Activated CD4-positive, alpha-beta T cell treated with anti-CD3 and anti-CD28 coated beads for 24 hours (primary cell): ENCODE results near the gene TNS4.
"Not testable (repeated sequence)": the region's sequence is repeated elsewhere in the genome, so short reads cannot be mapped to it uniquely, and the experiment has no call there.

ENCODE experiments used
- DNase-seq, 2 donors: peaks; one replicate each; pipeline ENCODE4 v3.0.0-alpha.2; 2020; ENCODE audit warnings: low read depth in 2 of 2

TNS4 gene, protein sequence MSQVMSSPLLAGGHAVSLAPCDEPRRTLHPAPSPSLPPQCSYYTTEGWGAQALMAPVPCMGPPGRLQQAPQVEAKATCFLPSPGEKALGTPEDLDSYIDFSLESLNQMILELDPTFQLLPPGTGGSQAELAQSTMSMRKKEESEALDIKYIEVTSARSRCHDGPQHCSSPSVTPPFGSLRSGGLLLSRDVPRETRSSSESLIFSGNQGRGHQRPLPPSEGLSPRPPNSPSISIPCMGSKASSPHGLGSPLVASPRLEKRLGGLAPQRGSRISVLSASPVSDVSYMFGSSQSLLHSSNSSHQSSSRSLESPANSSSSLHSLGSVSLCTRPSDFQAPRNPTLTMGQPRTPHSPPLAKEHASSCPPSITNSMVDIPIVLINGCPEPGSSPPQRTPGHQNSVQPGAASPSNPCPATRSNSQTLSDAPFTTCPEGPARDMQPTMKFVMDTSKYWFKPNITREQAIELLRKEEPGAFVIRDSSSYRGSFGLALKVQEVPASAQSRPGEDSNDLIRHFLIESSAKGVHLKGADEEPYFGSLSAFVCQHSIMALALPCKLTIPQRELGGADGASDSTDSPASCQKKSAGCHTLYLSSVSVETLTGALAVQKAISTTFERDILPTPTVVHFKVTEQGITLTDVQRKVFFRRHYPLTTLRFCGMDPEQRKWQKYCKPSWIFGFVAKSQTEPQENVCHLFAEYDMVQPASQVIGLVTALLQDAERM

GRCh38 chr17:40501499-40501911 is at the start of gene TNS4:
TNS4 (minus strand) TSS chr17:40501623; CDS start chr17:40496425, 5,198 bp downstream.
- DNase-seq, result no peak

- no peak for DNase-seq
Observed at GRCh38 chr17:40550608-40551007, 49.2 kb upstream of the TNS4 start.

DNA sequence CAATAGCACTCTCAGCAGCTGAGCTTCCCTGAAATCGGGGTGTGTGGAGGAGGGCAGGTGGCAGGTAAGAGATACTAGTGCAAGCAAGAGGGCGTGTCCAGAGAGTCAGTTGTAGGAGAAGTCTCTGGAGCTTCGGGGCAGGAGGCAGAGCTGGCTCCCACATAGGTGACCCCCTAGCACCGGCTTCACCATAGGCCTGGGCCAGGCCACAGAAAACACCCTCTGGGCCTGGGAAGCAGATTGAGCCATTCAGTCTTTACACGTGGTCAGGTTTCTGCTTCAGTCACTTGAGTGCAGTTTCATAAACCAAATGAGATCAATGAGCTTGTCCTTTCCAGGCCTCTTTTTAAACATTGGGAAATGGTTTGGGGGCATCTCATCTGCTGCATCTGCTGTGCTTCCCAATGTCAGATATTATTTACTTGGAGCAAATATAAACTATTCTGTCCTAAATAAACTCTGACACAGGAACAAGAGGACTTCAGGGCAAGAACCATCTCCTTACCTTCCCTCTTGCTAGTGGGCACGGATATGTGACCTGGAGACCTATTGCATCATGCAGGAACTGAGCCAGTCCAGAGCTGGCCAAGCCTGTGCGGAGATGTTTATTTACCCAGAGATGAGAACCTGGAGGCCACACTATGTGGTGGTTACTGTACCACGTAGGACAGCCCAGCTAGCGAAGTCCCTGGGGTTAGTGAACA is 47.7 kb upstream of the TNS4 start:
- DNase-seq, result no peak

DNA sequence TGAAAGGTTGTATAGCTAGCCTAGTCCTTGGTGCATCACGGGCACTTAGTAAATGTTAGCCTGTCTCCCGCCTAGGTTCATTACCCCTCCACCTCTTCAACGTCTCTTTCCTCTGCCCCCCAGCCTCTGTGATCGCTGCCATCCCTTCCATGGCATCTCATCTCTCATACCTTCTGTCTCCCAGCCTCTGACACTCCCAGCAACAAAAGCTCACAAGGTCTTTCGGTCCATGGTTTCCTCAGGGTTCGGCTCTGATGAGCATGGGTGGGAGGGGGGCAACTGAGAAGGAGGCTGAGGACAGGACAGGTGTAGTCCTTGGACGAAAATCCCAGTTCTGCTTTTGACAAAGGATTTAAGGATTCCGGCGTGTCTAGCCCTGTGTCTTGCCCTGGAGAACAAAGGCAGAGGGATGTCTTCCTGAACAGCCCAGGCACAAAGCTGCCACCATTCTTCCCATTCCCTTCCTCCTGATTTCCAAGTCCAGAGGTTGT is 47.1 kb upstream of the TNS4 start:
- no peak for DNase-seq

DNA sequence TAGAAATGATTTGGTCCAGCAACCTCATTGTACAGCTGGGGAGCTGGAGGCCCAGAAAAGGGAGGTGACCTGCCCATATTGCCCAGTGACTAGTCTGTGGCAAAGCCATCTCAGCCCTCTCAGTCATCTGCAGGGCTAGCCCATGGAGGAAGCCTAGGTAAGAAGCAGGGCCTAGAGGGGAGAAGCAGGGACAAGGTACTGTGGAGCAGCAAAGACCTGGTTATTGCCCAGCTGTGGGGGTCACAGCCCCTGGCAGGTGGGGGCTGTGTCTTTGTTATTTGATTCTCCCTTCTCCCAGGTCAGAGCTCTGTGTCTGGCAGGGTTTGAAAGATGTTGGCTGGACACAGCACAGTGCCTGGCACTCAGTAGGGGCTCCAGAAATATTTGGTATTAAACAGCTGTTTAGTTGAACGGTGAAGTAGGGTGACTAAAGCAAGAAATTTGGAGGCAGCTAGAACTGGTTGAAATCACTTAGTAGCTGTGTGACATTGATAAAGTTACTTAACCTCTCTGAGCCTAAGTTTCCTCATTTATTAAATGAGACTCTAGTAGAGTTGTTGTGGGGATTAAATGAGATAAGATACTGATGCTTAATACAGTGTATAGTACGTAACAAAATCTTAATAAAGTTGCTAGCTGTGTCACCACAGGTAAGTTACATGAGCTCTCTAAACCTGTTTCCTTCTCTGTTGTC is 46.5 kb upstream of the TNS4 start:
- DNase-seq, result no peak

DNA sequence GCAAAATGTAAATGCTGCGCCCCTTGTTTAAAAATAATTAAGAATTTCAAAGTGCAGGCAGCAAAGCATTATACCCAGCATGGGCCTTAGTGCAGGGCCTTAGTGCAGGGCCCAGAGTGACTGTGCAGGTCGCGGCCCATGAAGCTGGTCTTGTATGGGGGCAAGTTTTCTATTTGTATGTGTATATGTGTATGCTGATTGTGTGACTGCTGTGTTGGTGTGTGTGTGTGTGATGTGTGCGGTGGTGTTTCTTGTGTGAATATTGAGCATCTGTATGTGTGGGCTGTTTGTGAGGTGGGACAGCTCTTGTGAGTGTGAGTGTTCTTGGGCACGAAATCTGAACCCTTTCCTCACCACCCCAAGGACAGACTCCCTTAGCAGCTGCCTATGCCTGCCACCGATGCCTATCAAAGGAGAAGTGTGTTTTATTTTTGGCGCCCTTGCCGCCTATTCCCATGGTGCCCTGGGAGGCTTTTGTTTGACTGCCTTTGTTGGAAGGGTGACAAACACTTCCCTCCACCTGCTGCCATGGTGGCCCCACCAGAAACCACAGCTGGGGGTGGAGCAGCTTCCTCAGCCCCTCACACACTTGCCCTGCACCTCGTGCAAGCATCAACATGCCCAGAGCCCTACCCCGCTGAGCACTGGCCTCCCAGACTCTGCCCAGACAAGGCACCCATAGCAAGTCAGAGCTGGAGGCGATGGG is 45.8 kb upstream of the TNS4 start:
- DNase-seq, result no peak

DNA sequence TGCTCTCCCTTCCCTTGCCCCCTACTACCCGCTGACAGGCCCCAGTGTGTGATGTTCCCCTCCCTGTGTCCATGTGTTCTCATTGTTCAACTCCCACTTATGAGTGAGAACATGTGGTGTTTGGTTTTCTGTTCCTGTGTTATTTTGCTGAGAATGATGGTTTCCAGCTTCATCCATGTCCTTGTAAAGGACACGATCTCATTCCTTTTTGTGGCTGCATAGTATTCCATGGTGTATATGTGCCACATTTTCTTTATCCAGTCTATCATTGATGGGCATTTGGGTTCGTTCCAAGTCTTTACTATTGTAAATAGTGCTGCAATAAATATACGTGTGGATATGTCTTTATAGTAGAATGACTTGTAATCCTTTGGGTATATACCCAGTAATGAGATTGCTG is 45.1 kb upstream of the TNS4 start:
- not testable (repeated sequence) for DNase-seq

DNA sequence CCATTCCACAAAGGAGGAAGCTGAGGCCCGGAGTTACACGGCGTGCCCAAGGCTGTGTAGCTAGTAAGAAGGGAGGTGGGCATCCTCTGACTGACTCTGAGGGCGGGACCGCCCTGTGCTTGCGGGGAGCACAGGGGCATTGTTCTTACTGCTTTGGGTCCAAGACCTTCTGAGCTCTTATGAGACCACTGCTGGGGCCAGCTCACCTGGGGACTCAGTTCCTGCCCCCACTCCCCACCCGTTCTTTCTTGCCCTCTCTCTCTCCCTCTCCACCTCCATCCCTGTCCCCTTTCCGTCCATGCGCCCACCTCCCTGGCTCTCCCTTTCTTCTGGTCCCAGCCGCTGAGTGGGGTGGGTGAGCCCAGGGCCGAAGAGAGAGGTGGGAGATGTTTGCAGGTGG is 44.2 kb upstream of the TNS4 start:
- DNase-seq, result no peak

DNA sequence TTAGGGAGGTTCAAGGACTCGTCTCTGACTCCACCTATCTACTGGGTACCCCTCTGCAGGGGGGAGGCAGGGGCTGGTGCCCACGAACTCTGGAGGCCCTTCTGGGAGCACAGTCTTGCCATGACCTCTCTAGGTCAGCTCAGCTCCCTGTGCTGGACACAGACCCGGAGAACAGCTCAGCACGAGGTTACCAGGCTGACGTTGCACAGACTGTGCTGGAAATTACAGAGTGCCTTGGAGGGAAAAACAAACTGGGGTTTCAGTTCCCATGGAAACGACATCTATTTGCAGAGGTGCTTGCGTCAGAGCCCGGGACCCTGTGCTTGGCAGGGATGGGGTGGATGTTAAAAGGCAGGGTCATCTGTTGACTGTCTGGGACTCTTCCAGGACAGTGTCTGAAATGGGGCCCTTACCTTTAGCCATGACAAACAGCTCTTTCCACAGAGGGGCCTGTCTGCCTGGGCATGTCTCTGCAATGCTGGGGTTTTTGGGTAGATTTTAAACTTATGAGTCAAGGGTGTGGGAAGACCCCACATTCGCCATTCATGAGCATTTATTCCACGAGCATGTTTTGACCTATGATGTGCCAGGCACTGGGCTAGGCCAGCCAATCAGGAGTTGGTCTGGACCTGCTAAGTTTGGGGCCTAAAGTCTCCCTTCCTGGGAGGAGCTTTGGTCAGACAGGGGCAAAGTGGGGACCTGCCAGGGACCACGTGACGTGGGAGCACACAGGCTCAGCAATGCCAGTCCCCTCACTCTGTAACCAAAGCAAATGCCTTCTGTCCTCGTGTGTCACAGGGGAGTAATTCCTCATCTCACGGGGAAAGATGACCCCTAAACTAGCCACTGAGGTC is 41.4 kb upstream of the TNS4 start:
- peak in 1 of 2 donors; percentile 39 for DNase-seq

GRCh38 chr17:40541873-40542557 is 40.6 kb upstream of the TNS4 start:
- DNase-seq, result no peak

DNA sequence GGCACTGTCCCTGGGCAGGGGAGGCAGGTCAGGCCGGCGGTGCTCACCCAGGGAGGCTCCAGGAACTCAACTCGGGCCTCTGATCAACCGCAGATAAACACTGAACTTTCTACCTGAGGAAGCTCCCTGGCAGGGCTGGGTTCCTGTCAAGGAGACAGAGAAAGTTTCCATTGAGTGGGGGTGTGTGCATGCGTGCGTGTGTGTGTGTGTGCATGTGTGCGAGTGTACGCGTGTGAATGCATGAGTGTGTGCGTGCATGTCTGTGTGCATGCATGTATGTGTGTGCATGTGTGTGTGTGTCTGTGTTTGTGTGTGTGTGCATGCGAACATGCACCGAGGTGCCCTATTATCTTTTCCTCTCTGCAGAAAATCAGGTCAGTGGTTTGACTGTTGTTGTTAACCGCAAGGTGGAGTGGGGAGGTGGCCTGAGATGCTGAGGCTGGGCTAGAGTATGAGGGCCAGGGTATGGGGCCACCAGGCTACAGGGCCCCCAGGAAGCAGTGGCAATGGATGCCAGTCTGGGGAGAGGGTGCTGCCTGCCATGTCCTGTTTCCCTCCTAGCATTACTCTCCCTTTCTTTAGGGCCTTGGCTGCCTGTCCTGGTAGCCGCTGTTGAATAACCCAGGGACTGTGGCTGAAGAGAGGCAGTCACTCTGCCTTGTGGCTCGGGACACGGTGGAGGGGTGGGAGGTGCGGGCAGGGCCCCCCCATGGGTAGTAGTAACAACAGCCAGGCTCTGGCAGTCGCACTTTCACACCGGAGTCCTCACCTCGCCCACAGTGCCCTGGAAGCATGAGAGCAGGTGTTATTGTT is 39.8 kb upstream of the TNS4 start:
- DNase-seq, result peak in 1 of 2 donors; percentile 52

GRCh38 chr17:40540448-40540847 is 39.0 kb upstream of the TNS4 start:
- peak in 1 of 2 donors; percentile 52 for DNase-seq

- no peak for DNase-seq
Observed at GRCh38 chr17:40539711-40540411, 38.4 kb upstream of the TNS4 start.

- no peak for DNase-seq
Observed at GRCh38 chr17:40538936-40539705, 37.7 kb upstream of the TNS4 start.

GRCh38 chr17:40538019-40538935 is 36.9 kb upstream of the TNS4 start:
- DNase-seq, result no peak
